ENCODE measurements around the gene MIPOL1.

Gene MIPOL1

DNA sequence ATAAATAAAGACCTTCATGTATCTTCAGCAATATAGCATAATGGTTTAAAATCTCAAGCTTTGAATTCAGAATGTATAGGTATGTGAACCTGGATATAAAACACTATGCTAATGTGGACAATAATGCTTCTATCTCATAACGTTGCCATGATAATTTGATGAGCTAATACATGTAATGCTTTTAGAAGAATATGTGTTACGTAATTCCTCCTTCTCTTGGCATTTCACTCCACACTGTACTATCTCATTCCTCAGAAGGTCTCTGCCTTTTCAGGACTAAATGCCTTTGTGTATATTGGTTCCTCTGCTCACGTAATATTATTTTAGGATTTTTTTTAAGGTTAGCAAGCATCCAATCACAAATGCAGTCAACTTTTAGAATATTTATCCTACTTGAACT lies 310.8 kb downstream of the MIPOL1 start:
- Histone ChIP-seq H3K4me1 (ENCODE audit: control insufficient read depth in 1 of 2, insufficient read depth in 1 of 2, low read depth in 1 of 2, low read length in 1 of 2) (no peaks in the 10 kb centered on the region), H3K27me3 (no peaks in the 10 kb centered on the region), H3K4me3 (ENCODE audit: low read depth in 1 of 2, low read length in 1 of 2) (no peak overlapping the region), H3K27ac (no peak overlapping the region), H3K9me3 (no peaks in the 10 kb centered on the region), H3K36me3 (no peaks in the 10 kb centered on the region)
- TF ChIP-seq CTCF (IDR thresholded peaks at IDR 0.05): no peak

- no peak for TF ChIP-seq CTCF (IDR thresholded peaks at IDR 0.05)
- Histone ChIP-seq H3K4me3 (ENCODE audit: low read depth in 1 of 2, low read length in 1 of 2) (no peak overlapping the region), H3K27me3 (no peaks in the 10 kb centered on the region), H3K4me1 (ENCODE audit: control insufficient read depth in 1 of 2, insufficient read depth in 1 of 2, low read depth in 1 of 2, low read length in 1 of 2) (no peaks in the 10 kb centered on the region), H3K36me3 (no peaks in the 10 kb centered on the region), H3K27ac (no peak overlapping the region), H3K9me3 (no peaks in the 10 kb centered on the region)
Observed at GRCh38 chr14:37512173-37512572, 314.4 kb downstream of the MIPOL1 start.

- H3K27ac ChIP-seq: no peak overlapping the region
- no peaks in the 10 kb centered on the region for H3K4me1 ChIP-seq (ENCODE audit: control insufficient read depth in 1 of 2, insufficient read depth in 1 of 2, low read depth in 1 of 2, low read length in 1 of 2)
- TF ChIP-seq CTCF (IDR thresholded peaks at IDR 0.05): no peak
- no peaks in the 10 kb centered on the region for H3K27me3 ChIP-seq
- no peak overlapping the region for H3K4me3 ChIP-seq (ENCODE audit: low read depth in 1 of 2, low read length in 1 of 2)
- H3K36me3 ChIP-seq: no peaks in the 10 kb centered on the region
- no peaks in the 10 kb centered on the region for H3K9me3 ChIP-seq
Observed at GRCh38 chr14:37515771-37516170, 318.0 kb downstream of the MIPOL1 start.

GRCh38 chr14:37526994-37527393 lies 329.3 kb downstream of the MIPOL1 start:
- H3K9me3 ChIP-seq: no peaks in the 10 kb centered on the region
- no peak for TF ChIP-seq CTCF (IDR thresholded peaks at IDR 0.05)
- no peaks in the 10 kb centered on the region for H3K36me3 ChIP-seq
- H3K27me3 ChIP-seq: no peaks in the 10 kb centered on the region
- no peak overlapping the region for H3K27ac ChIP-seq
- no peak overlapping the region for H3K4me3 ChIP-seq (ENCODE audit: low read depth in 1 of 2, low read length in 1 of 2)
- H3K4me1 ChIP-seq (ENCODE audit: control insufficient read depth in 1 of 2, insufficient read depth in 1 of 2, low read depth in 1 of 2, low read length in 1 of 2): no peaks in the 10 kb centered on the region

DNA sequence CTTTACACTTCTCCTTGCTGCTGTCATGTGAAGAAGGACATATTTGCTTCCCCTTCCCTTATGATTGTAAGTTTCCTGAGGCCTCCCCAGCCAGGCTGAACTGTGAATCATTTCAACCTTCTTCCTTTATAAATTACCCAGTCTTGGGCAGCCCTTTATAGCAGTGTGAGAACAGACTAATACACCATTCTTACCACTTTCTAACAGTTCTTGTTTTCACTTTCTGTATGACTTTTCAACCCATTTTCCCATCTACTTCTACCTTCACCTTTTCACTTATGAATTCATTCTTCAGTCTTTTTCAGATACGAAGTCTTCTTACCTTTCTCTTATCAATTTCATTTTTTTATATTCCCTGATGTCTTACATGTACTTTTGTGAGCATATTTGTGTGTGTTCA lies 342.3 kb downstream of the MIPOL1 start:
- no peaks in the 10 kb centered on the region for H3K9me3 ChIP-seq
- no peaks in the 10 kb centered on the region for H3K36me3 ChIP-seq
- no peak for TF ChIP-seq CTCF (IDR thresholded peaks at IDR 0.05)
- no peak overlapping the region for H3K4me3 ChIP-seq (ENCODE audit: low read depth in 1 of 2, low read length in 1 of 2)
- H3K4me1 ChIP-seq (ENCODE audit: control insufficient read depth in 1 of 2, insufficient read depth in 1 of 2, low read depth in 1 of 2, low read length in 1 of 2): no peaks in the 10 kb centered on the region
- no peaks in the 10 kb centered on the region for H3K27me3 ChIP-seq
- H3K27ac ChIP-seq: no peak overlapping the region

- no peaks in the 10 kb centered on the region for H3K9me3 ChIP-seq
- no peaks in the 10 kb centered on the region for H3K27me3 ChIP-seq
- no peak overlapping the region for H3K4me3 ChIP-seq (ENCODE audit: low read depth in 1 of 2, low read length in 1 of 2)
- no peaks in the 10 kb centered on the region for H3K36me3 ChIP-seq
- no peak for TF ChIP-seq CTCF (IDR thresholded peaks at IDR 0.05)
- no peak overlapping the region for H3K27ac ChIP-seq
- H3K4me1 ChIP-seq (ENCODE audit: control insufficient read depth in 1 of 2, insufficient read depth in 1 of 2, low read depth in 1 of 2, low read length in 1 of 2): no peaks in the 10 kb centered on the region
Observed at GRCh38 chr14:37544407-37544806, 346.7 kb downstream of the MIPOL1 start.
